Middle frontal gyrus (tissue), 1 donor: Measurements from ENCODE around the gene ORMDL2.
"Not testable (repeated sequence)": the region's sequence is repeated elsewhere in the genome, so short reads cannot be mapped to it uniquely, and the experiment has no call there.

ENCODE experiments used
- DNase-seq: peaks from one replicate; pipeline ENCODE4 v3.0.0-alpha.2; 2015; ENCODE audit warnings: low spot score; ENCODE audit errors: extremely low spot score

Gene ORMDL2

DNA sequence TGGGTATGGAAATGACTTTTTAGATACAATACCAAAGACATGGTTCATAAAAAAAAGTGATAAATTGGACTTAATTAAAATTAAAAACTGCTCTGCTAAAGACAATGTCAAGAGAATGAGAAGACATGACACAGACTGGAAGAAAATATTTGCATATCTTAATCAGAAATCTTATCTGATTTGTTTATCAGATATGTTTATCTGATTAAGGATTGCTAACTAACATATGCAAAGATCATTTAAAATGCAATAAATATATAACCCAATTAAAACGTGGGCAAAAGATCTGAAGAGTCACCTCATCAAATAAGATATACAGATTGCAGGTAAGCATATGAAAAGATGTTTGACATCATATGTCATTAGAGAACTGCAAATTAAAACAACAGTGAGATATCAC is 34.9 kb downstream of the ORMDL2 start:
- DNase-seq: no peak

DNA sequence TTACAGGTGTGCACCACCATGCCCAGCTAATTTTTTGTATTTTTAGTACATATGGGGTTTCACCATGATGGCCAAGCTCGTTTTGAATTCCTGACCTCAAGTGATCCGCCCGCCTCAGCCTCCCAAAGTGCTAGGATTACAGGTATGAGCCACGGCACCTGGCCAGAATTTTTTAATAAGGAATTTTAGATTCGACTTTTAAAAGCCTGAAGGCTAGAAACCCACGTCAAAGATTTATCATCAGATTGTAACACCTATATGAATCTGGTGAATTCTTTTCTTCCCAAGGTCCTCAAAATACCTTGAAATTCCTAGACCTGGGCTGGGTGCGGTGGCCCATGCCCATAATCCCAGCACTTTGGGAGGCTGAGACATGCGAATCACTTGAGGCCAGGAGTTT is 43.6 kb downstream of the ORMDL2 start:
- DNase-seq: no peak

DNA sequence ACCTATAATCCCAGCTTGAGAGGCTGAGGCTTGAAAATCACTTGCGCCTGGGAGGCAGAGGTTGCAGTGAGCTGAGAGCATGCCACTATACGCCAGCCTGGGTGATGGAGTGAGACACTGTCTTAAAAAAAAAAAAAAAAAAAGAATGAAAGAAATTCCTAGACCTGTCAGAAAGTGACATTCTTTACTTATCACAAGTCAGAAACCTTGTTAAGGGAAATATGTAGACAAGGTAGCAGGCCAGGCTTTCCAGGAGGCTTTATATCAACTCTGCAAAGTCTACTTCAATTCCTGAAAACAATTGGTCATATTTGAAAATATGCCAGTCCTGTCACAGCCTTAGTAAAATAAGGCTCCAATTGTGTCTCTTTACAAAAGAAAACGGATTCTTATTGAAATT is 44.0 kb downstream of the ORMDL2 start:
- no peak for DNase-seq

- no peak for DNase-seq
These were observed 44.4 kb downstream of the ORMDL2 start for GRCh38 chr12:55862286-55862685.

GRCh38 chr12:55862931-55863330 is 45.1 kb downstream of the ORMDL2 start:
- not testable (repeated sequence) for DNase-seq

- DNase-seq: no peak
These were observed 47.5 kb downstream of the ORMDL2 start for GRCh38 chr12:55865327-55865726.

GRCh38 chr12:55866454-55867004 is 48.7 kb downstream of the ORMDL2 start:
- not testable (repeated sequence) for DNase-seq
